Measurements from ENCODE around the gene ABCB1. TPM values are rescaled to one million over a fixed set of nuclear protein-coding genes. Genes with fewer than 3 reads are reported as not detected.

Gene ABCB1
- total and polyA plus RNA-seq, 2 donors from 2014 or later: 29.1 to 48.3 TPM

DNA sequence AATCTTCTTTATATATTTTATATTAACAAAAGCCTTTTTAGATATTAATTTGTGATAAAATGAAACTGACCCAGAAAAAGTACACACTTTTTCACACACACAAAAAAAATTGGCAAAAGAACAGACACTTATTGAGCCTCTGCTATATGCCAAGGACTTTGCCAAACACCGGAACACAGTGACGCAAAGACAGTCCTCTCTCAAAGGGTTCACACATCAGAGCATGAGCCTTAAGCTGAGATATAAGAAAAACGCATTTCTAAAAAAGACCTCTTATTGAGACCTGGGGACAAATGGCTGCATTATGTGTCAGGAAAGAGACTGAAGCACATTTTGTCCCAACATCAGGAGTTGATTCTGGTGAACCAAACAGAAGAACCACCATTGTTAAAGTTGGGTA lies 101.2 kb downstream of the ABCB1 start:
- no peak overlapping the region for H3K27ac ChIP-seq (ENCODE audit: low read depth in 2 of 2, low read length in 2 of 2)
- TF ChIP-seq, protein P1, sequence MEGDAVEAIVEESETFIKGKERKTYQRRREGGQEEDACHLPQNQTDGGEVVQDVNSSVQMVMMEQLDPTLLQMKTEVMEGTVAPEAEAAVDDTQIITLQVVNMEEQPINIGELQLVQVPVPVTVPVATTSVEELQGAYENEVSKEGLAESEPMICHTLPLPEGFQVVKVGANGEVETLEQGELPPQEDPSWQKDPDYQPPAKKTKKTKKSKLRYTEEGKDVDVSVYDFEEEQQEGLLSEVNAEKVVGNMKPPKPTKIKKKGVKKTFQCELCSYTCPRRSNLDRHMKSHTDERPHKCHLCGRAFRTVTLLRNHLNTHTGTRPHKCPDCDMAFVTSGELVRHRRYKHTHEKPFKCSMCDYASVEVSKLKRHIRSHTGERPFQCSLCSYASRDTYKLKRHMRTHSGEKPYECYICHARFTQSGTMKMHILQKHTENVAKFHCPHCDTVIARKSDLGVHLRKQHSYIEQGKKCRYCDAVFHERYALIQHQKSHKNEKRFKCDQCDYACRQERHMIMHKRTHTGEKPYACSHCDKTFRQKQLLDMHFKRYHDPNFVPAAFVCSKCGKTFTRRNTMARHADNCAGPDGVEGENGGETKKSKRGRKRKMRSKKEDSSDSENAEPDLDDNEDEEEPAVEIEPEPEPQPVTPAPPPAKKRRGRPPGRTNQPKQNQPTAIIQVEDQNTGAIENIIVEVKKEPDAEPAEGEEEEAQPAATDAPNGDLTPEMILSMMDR (IDR thresholded peaks at IDR 0.05; ENCODE audit: borderline replicate concordance, extremely low read depth, insufficient read depth): no peak
- FAIRE-seq (no peak), DNase-seq (no peak)
- H3K36me3 ChIP-seq (ENCODE audit: control insufficient read depth in 2 of 3, insufficient read depth in 3 of 3, low read length in 3 of 3): no peaks in the 10 kb centered on the region
- H3K4me3 ChIP-seq (ENCODE audit: low read length in 3 of 3): no peak overlapping the region
- H3K9me3 ChIP-seq (ENCODE audit: control insufficient read depth in 2 of 3, insufficient read depth in 1 of 3, low read length in 3 of 3): no peaks in the 10 kb centered on the region
- no peaks in the 10 kb centered on the region for H3K27me3 ChIP-seq (ENCODE audit: control insufficient read depth, insufficient read depth, low read length)
- no peaks in the 10 kb centered on the region for H3K4me1 ChIP-seq (ENCODE audit: control insufficient read depth in 2 of 3, insufficient read depth in 2 of 3, low read depth in 1 of 3, low read length in 3 of 3)
- intact Hi-C loops (cut with DNase I): no loop called here
- H3K9ac ChIP-seq (ENCODE audit: low read length in 3 of 3): no peak overlapping the region

DNA sequence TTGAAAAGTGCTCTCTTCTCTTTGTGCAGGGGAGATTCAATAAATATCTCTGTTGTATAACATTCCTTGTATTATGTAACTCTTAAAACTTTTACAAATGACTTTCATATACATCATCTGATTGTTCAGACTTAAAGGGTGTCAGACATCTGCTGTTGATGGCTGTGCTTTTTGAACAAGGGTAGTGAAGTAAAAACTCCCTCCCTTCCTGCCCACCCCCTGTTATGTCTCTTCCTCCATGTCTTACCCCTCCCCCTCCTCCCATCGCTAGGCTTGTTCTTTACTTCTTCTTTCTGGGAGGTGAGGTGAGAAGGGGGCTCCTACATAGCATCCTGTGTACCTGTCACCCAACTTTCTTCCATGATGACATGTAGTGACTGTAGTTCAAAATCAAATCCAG lies 101.8 kb downstream of the ABCB1 start:
- no peak for DNase-seq
- Histone ChIP-seq H3K4me1 (ENCODE audit: control insufficient read depth in 2 of 3, insufficient read depth in 2 of 3, low read depth in 1 of 3, low read length in 3 of 3) (no peaks in the 10 kb centered on the region), H3K27ac (ENCODE audit: low read depth in 2 of 2, low read length in 2 of 2) (no peak overlapping the region), H3K27me3 (ENCODE audit: control insufficient read depth, insufficient read depth, low read length) (no peaks in the 10 kb centered on the region), H3K4me3 (ENCODE audit: low read length in 3 of 3) (no peak overlapping the region), H3K9ac (ENCODE audit: low read length in 3 of 3) (no peak overlapping the region), H3K9me3 (ENCODE audit: control insufficient read depth in 2 of 3, insufficient read depth in 1 of 3, low read length in 3 of 3) (no peaks in the 10 kb centered on the region), H3K36me3 (ENCODE audit: control insufficient read depth in 2 of 3, insufficient read depth in 3 of 3, low read length in 3 of 3) (no peaks in the 10 kb centered on the region)
- FAIRE-seq: no peak
- TF ChIP-seq, protein P1 (IDR thresholded peaks at IDR 0.05; ENCODE audit: borderline replicate concordance, extremely low read depth, insufficient read depth): no peak
- intact Hi-C loops (cut with DNase I): no loop called here

DNA sequence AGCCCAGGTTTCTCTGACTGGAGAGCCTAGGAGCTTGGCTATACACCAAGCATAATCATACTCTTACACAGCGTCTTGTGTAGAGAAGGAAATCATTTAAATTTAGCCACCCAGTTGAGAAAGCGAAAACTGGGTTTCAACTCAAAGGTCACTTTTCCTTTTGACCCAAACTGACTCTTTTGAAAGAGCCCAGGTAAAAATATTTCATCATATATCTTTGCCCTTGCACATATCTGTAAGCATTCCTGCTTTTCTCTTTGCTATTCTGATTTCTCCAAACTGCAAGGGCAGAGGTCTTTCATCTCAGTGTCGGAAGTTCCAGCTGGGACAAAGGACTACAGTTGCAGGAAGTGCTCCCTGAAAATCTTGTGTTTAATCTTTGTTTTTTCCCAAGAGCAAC lies 103.2 kb downstream of the ABCB1 start:
- no peak overlapping the region for H3K4me3 ChIP-seq (ENCODE audit: low read length in 3 of 3)
- DNase-seq (no peak), FAIRE-seq (no peak)
- H3K9ac ChIP-seq (ENCODE audit: low read length in 3 of 3): no peak overlapping the region
- TF ChIP-seq, protein P1 (IDR thresholded peaks at IDR 0.05; ENCODE audit: borderline replicate concordance, extremely low read depth, insufficient read depth): no peak
- H3K27ac ChIP-seq (ENCODE audit: low read depth in 2 of 2, low read length in 2 of 2): no peak overlapping the region
- H3K36me3 ChIP-seq (ENCODE audit: control insufficient read depth in 2 of 3, insufficient read depth in 3 of 3, low read length in 3 of 3): no peaks in the 10 kb centered on the region
- H3K4me1 ChIP-seq (ENCODE audit: control insufficient read depth in 2 of 3, insufficient read depth in 2 of 3, low read depth in 1 of 3, low read length in 3 of 3): no peaks in the 10 kb centered on the region
- H3K27me3 ChIP-seq (ENCODE audit: control insufficient read depth, insufficient read depth, low read length): no peaks in the 10 kb centered on the region
- H3K9me3 ChIP-seq (ENCODE audit: control insufficient read depth in 2 of 3, insufficient read depth in 1 of 3, low read length in 3 of 3): no peaks in the 10 kb centered on the region
- intact Hi-C loops (cut with DNase I): no loop called here

DNA sequence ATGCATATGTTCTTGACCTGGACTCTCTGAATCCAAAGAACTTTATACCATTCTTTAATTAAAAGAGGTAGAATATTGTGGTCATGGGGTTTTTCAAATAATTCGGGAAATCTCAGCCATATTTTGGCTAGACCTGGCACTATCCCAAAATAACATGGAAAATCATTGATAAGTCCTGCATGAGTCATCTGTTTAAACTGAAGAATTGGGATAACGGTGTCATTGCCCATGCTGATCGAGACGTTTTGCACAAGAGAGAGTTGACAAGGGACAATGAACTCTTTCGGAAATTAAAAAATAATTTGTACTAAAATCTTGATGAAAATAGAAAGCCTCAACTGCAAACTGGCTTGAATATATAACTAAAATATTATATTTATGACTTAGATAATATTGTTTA lies 105.3 kb downstream of the ABCB1 start:
- no peaks in the 10 kb centered on the region for H3K36me3 ChIP-seq (ENCODE audit: control insufficient read depth in 2 of 3, insufficient read depth in 3 of 3, low read length in 3 of 3)
- no peaks in the 10 kb centered on the region for H3K9me3 ChIP-seq (ENCODE audit: control insufficient read depth in 2 of 3, insufficient read depth in 1 of 3, low read length in 3 of 3)
- H3K27ac ChIP-seq (ENCODE audit: low read depth in 2 of 2, low read length in 2 of 2): no peak overlapping the region
- DNase-seq: no peak
- H3K27me3 ChIP-seq (ENCODE audit: control insufficient read depth, insufficient read depth, low read length): no peaks in the 10 kb centered on the region
- no peak overlapping the region for H3K9ac ChIP-seq (ENCODE audit: low read length in 3 of 3)
- FAIRE-seq: no peak
- no peak overlapping the region for H3K4me3 ChIP-seq (ENCODE audit: low read length in 3 of 3)
- H3K4me1 ChIP-seq (ENCODE audit: control insufficient read depth in 2 of 3, insufficient read depth in 2 of 3, low read depth in 1 of 3, low read length in 3 of 3): no peaks in the 10 kb centered on the region
- TF ChIP-seq, protein P1 (IDR thresholded peaks at IDR 0.05; ENCODE audit: borderline replicate concordance, extremely low read depth, insufficient read depth): no peak
- intact Hi-C loops (cut with DNase I): no loop called here

Data from kidney (tissue), 14 donors.